HG03565 (cell line): ENCODE measurements around the gene ANO6.
"Not testable (repeated sequence)": the region's sequence is repeated elsewhere in the genome, so short reads cannot be mapped to it uniquely, and the experiment has no call there.

ENCODE experiments used
- ATAC-seq: cut with Tn5 transposase; IDR thresholded peaks from one replicate; pipeline ENCODE4 v1.9.1; 2021; ENCODE audit warnings: mild to moderate bottlenecking, moderate library complexity; ENCODE audit not compliant: unreplicated experiment

The ANO6 gene

GRCh38 chr12:45235087-45236025, 19.5 kb downstream of the ANO6 start:
- peak; percentile 41 for ATAC-seq

GRCh38 chr12:45236383-45236782, 20.5 kb downstream of the ANO6 start:
- ATAC-seq: not testable (repeated sequence)

GRCh38 chr12:45242180-45242579, 26.3 kb downstream of the ANO6 start:
- ATAC-seq: no peak

GRCh38 chr12:45243963-45244362, 28.1 kb downstream of the ANO6 start:
- ATAC-seq: peak; percentile 24

- ATAC-seq: peak; percentile 74
Observed at GRCh38 chr12:45244561-45245343, 28.9 kb downstream of the ANO6 start.

- no peak for ATAC-seq
Observed at GRCh38 chr12:45246236-45246635, 30.3 kb downstream of the ANO6 start.

GRCh38 chr12:45247589-45247988, 31.7 kb downstream of the ANO6 start:
- ATAC-seq: no peak

GRCh38 chr12:45248095-45248494, 32.2 kb downstream of the ANO6 start:
- ATAC-seq: no peak

- no peak for ATAC-seq
Observed at GRCh38 chr12:45254254-45254653, 38.4 kb downstream of the ANO6 start.

- ATAC-seq: no peak
Observed at GRCh38 chr12:45256721-45257120, 40.8 kb downstream of the ANO6 start.

GRCh38 chr12:45257185-45257930, 41.5 kb downstream of the ANO6 start:
- ATAC-seq: peak; percentile 52

GRCh38 chr12:45259675-45260074, 43.8 kb downstream of the ANO6 start:
- ATAC-seq: no peak

GRCh38 chr12:45260104-45260815, 44.4 kb downstream of the ANO6 start:
- ATAC-seq: no peak

- no peak for ATAC-seq
Observed at GRCh38 chr12:45260854-45261253, 45.0 kb downstream of the ANO6 start.

- ATAC-seq: not testable (repeated sequence)
Observed at GRCh38 chr12:45262185-45262584, 46.3 kb downstream of the ANO6 start.

- no peak for ATAC-seq
Observed at GRCh38 chr12:45263587-45263986, 47.7 kb downstream of the ANO6 start.

GRCh38 chr12:45268672-45269411, 52.9 kb downstream of the ANO6 start:
- no peak for ATAC-seq

- ATAC-seq: no peak
Observed at GRCh38 chr12:45269412-45269751, 53.5 kb downstream of the ANO6 start.

GRCh38 chr12:45270951-45271350, 55.1 kb downstream of the ANO6 start:
- ATAC-seq: no peak

GRCh38 chr12:45273717-45274271, 57.9 kb downstream of the ANO6 start:
- ATAC-seq: no peak
